ENCODE measurements around the gene STK17A.
A peak's percentile ranks its signal among the peaks of the same experiment; 100 is the strongest.

Gene STK17A

DNA sequence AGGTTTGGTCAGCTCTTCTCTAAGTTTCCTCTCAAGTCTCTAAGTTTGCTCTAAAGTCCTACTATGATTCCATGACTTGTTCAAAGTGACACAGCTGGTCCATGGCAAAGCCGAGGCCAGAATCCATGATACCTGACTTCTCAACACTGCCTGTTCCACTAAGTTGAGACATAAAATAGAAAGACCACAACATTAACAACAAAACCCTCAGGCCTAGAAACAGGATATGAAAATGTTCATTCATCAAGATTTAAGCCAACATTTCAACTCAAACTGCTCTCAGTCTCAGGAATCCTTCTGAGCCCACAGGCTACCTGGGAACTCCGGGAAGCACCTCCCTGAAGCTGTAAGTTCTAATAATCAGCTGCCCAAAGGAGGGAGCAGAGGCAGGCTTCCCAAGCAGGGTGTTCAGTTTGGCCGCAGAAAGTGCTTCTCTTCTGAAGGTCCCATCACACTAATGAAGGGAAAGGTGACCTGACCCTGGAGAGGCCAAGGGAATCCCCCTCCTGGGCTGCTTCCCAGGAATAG lies 62.9 kb downstream of the STK17A start:
- no peak for FAIRE-seq
- TF ChIP-seq POLR2A (IDR thresholded peaks at IDR 0.05; ENCODE audit: low read depth, low read length), result no peak
- DNase-seq (ENCODE audit: insufficient read length, low spot score), result no peak

DNA sequence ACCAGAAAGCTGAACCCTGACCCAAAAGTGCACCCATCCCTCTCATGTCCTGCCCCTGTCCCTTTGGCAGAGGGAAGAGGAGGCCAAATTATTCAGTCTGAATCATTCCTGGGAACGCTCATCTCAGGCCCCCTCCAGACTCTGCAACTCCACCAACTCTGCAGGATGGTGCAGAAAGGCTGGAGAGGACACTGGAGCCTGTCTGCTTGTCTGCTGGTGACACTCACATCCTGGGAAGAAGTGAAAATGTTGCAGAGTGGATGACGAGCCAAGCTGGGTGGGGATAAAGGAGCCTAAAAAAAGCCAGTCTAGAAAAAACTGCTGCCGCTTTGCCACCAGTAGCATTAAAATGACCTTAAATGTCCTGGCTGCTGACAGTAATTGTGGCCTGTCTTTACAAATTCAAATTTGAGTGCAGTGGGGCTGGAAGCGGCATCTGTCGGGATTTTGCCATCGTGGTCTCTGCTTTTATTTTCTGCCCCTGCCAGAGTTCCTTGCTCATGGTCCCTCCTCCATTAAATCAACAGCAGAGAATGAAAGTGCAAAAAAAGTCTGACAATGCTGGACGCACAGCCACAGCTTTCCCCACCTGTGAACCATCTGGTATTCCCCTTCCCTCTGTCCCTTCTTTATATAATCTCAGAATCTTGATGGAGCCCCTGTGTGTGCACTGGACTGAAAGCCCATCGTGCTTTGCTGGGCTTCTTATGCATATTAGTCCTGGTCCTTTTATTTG lies 63.9 kb downstream of the STK17A start:
- DNase-seq (ENCODE audit: insufficient read length, low spot score), result peak; percentile 42
- TF ChIP-seq POLR2A (IDR thresholded peaks at IDR 0.05; ENCODE audit: low read depth, low read length), result no peak
- no peak for FAIRE-seq

DNA sequence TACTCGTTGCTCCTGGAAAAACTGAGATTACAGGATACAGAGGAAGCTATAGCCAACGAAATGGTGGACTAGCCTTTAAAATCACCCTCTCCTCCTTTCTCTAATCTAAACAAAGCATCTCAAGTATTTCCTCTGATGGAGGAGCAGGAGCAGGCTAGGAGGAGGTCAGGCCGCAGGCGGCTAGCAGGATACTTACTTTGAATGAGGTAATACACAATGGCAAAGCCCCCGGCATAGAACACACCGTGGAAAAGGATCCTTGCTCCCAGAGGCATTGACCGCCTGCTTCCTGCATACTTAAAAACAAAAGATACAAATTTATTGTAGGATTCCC lies 64.4 kb downstream of the STK17A start:
- no peak for TF ChIP-seq POLR2A (IDR thresholded peaks at IDR 0.05; ENCODE audit: low read depth, low read length)
- DNase-seq (ENCODE audit: insufficient read length, low spot score) (no peak), FAIRE-seq (no peak)

DNA sequence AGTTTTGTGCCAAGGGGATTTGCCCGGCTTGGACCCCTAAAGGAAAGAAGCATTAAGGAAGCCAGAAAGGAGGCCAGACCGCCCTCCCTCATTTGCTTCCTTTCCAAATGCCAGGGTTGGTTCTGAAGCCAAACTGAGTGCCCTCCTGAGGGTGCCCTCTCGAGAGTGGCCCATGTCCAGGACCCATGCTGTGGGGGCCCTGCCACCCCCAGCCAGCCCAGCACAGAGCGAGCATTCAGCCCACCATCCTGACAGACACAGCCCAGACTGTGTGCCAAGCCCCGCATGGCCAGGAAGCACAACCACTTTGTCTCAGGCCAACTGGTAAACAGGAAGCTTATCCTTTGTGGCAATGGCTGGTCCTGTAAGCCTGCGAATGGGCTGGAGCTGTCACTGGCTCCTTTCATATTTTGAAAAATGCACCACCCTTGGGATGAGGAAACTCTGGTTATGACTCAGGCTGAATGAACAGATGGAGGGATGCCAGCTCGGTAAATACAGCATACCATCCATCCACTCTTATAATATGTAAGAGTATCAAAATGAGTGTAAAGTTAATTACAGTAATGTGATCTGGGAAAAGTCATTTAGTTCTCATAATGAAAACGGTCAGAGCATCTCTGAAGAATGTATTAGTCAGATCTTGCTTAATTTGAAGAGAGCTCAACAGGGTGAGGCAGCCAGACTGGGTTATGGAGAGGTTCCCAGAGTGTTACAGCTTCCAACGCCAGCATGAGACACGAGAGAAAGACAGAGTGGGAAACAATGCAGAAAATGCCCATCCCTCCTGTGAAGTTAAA lies 65.0 kb downstream of the STK17A start:
- TF ChIP-seq POLR2A (IDR thresholded peaks at IDR 0.05; ENCODE audit: low read depth, low read length), result peak; percentile 86
- FAIRE-seq, result peak; percentile 65
- peak; percentile 71 for DNase-seq (ENCODE audit: insufficient read length, low spot score)

DNA sequence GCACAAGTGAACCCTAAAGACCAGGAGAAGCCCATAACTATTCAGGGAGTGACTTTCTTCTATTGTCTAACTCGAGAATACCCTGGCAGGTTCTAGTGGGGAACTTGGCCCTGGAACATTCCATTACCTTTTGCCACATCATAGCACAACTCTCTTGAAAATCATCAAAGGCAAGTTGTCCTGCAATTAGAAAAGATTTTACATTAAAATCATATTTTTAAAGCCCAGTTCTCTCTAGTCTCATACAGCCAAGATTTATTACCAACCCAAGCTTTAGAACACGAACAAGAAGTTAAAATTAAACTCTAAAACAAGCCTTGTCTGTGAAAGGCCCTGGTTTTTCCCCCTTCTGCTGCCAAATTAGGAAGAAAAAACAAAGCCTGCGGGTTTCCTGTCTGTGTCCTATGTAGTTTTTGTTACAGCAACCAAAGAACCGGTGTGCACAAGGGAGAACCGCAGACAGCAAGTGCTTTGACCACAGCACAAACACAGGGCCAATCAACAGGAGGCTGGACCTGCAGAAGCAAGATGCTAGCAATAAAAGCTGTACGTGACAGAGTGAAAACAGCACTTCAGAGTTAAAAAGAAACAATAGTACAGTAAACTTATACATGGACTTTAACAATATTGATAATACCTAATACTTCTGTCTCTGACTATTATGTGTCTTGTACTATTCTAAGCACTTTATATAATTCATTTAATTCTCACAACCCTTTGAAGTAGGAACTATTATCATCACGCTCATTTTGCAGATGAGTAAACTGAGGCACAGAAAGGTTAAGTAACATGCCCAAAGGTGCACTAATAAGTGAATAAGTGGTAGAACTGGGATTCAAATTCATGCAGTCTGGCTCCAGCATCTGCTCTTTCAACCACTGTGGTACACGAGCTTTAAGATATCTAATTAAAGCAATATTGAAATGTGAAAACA lies 65.8 kb downstream of the STK17A start:
- DNase-seq (ENCODE audit: insufficient read length, low spot score) (no peak), FAIRE-seq (no peak)
- no peak for TF ChIP-seq POLR2A (IDR thresholded peaks at IDR 0.05; ENCODE audit: low read depth, low read length)

DNA sequence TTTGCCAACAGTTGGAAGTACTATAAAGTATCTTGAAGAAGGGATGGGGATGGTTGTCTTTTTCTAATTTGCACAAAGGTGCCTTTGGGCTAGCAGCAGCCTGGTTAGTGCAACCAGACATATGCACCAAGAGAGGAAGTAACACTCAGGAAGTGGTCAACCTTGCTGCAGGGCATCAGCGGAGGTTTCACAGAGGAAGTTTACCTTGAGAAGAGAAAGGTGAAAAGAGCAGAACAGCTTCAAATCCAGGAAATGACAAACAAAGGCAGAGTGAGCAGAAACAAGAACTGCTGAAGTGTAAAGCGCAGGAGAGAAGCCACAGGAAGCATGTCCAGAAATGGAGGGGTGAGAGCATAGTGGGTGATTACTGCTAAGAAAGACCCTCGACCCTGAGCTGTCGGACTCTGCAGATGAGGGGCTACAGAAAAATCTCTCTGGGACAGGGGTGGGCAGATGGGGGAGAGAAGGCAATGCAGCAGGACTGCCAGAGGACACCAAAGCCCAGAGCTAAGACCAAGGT lies 66.9 kb downstream of the STK17A start:
- DNase-seq (ENCODE audit: insufficient read length, low spot score) (no peak), FAIRE-seq (no peak)
- TF ChIP-seq POLR2A (IDR thresholded peaks at IDR 0.05; ENCODE audit: low read depth, low read length), result no peak

DNA sequence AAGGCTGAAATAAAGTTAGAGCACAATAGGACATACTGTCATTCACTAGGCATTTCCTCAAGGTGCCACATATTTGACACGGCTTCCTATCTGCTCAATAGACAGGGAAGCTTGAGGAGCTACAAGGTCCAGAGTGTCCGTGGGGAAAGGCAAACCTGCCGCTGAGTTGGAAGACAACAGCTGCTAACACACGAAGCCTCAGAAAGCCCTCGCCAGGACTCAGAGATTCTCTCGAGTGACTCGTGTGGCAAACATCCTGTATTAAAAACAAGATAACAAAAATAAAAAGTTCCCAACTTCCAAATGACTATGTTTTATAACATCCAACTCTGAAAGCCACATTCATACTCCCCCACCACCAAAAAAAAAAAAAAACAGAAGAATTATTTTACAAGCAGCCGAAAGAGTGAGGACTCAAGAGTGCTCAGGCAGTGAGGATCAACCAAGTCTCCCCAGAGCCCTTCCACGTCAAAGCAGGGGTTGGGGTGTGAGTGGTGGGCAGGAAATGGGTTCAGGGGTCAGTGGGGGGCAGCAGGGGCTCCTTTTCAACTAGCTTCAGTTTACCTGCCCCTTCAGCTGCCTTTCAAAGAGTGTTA lies 67.6 kb downstream of the STK17A start:
- DNase-seq (ENCODE audit: insufficient read length, low spot score), result no peak
- no peak for FAIRE-seq
- no peak for TF ChIP-seq POLR2A (IDR thresholded peaks at IDR 0.05; ENCODE audit: low read depth, low read length)

DNA sequence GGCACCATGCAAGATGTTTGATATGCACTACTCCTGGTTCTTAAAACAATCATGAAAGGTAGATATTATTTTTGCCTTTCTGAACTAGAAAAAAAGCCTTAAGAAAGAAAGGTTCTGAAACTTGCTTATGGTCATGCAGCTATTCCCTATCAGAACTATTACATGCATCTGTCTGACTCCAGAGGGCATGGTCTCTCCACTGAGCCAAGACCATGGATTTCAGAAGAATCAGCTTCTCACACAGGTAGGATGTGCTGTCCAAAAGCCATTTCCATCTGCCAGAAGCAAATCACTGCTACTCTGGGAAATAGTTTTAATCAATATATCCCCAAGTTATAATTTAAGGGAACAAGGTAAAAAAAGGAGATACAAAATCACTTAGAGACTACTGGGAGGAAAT lies 69.5 kb downstream of the STK17A start:
- FAIRE-seq (no peak), DNase-seq (ENCODE audit: insufficient read length, low spot score) (no peak)
- TF ChIP-seq POLR2A (IDR thresholded peaks at IDR 0.05; ENCODE audit: low read depth, low read length), result no peak

DNA sequence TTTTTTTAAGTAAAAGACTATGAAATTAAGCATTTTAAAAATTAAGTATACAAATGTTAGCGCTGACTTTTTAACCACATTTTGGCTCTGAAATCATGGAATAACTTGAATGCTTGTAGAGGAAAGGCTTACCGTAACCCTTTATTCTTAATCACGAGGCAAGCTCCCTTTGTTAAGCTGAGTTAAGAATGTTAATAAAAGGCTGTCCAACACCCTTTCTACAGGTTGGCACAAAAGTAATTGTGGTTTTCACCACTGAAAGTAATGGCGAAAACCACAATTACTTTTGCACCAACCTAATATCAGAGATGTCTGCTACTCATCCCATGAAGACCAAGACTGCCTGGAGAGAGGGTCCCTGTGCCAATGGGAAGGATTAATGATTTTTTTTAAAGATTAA lies 70.6 kb downstream of the STK17A start:
- DNase-seq (ENCODE audit: insufficient read length, low spot score), result no peak
- FAIRE-seq, result no peak

DNA sequence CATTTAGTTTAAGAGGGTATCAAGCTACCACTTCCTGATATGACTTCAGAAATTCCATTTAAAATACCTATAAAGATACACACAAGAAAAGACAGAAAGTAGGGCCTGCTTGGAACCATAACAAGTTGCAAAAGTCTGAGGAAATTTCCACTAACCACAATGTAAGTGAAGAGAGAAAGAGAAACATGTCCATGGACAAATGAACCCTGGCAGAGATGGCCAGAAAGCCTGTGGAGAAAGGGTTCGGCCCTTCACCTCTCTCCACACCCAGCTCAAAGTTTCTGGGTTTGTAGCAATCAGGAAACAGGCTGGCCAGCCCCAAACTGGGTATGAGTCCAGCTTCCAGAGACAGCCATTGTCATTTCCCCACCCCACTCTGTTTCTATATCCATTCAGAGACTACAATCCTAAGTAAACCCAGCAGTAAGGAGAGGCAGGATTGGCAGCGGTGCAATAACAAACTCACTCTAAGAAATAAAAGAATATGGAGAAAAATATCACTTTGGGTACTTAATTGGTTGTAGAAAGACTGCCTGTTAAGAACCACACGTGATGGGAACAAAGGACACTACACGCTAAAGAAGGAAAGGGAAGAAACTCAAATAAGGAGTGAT lies 71.1 kb downstream of the STK17A start:
- DNase-seq (ENCODE audit: insufficient read length, low spot score), result no peak
- FAIRE-seq, result no peak
- TF ChIP-seq POLR2A (IDR thresholded peaks at IDR 0.05; ENCODE audit: low read depth, low read length), result no peak

More for the DNA sequence above, 70.6 kb downstream of the STK17A start:
- no peak for TF ChIP-seq POLR2A (IDR thresholded peaks at IDR 0.05; ENCODE audit: low read depth, low read length)

DNA sequence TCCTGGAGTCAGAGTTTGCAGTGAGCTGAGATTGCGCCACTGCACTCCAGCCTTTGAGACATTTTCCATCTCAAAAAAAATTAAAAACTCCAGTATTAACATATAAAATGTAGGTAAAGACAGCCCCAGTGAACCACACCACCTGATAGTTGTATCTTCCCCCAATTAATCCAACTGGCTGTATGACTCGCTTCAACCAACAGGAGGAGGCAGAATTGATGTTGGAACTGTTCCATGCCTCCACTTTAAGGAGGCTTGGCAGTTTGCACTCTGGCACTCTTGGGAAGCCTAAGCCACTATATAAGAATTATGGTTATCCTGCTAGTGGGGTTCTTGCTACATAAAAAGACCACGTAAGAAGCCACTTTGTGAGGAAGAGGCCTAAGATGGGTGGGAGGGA lies 72.7 kb downstream of the STK17A start:
- FAIRE-seq, result no peak
- no peak for DNase-seq (ENCODE audit: insufficient read length, low spot score)
- TF ChIP-seq POLR2A (IDR thresholded peaks at IDR 0.05; ENCODE audit: low read depth, low read length), result no peak

DNA sequence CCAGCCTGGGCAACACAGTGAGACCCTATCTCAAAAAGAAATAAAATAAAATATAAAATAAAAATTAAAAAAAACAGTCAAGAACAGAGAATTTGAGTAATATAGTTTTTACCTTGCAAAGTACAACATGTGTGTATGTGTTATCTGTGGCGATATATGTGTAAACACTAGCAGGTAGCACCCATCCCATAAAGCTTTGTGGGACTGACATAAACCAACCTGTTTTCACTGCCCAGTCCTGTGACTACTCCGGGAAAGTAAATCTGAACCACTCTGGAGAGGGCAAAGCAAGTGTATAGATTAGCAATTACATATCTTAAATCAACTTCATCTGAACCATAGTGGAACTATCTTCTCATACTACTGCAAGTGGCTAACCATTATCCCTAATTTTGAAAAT lies 74.1 kb downstream of the STK17A start:
- no peak for TF ChIP-seq POLR2A (IDR thresholded peaks at IDR 0.05; ENCODE audit: low read depth, low read length)
- FAIRE-seq (no peak), DNase-seq (ENCODE audit: insufficient read length, low spot score) (no peak)
